Erythroblast (primary cell): ENCODE measurements around the gene WHAMM.
"Not testable (repeated sequence)": the region's sequence is repeated elsewhere in the genome, so short reads cannot be mapped to it uniquely, and the experiment has no call there.

Experiments used
- GATA1 ChIP-seq: IDR thresholded peaks from 2 replicates; pipeline ENCODE4 v1.6.1; 2011; ENCODE audit warnings: low read depth, mild to moderate bottlenecking, control low read depth, low read length, moderate library complexity
- POLR2A ChIP-seq: IDR thresholded peaks from 2 replicates; pipeline ENCODE4 v1.6.1; 2011; ENCODE audit warnings: mild to moderate bottlenecking, low read length

GRCh38 chr15:82865581-82865980 is 56.2 kb downstream of the WHAMM start:
- not testable (repeated sequence) for TF ChIP-seq POLR2A, GATA1
